ENCODE measurements around the gene ANKH.

DNA sequence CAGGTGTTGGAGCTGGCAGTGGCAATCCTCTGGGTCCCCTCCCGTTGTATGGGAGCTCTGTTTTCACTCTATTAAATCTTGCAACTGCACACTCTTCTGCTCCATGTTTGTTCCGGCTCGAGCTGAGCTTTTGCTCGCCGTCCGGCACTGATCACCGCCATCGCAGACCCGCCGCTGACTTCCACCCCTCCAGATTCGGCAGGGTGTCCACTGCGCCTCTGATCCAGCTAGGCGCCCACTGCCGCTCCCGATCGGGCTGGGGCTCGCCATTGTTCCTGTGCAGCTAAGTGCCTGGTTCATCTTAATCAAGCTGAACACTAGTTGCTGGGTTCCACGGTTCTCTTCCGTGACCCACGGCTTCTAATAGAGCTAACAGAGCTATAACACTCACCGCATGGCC is 23.2 kb downstream of the ANKH start:
- TF ChIP-seq CTCF (IDR thresholded peaks at IDR 0.05) (no peak), POLR2A (IDR thresholded peaks at IDR 0.05) (no peak)
